Measurements from ENCODE around the gene ARHGAP4.

GRCh38 chrX:153971450-153972367 is 45.6 kb upstream of the ARHGAP4 start, which contains the start of gene HCFC1:
- no peak for TF ChIP-seq CTCF (IDR thresholded peaks at IDR 0.05)
- no peak for TF ChIP-seq ZFX (IDR thresholded peaks at IDR 0.05; ENCODE audit: borderline replicate concordance)
